Measurements from ENCODE around the gene LAIR1.
"Not testable (repeated sequence)": the region's sequence is repeated elsewhere in the genome, so short reads cannot be mapped to it uniquely, and the experiment has no call there.

GRCh38 chr19:54382041-54382440, 17.3 kb upstream of the LAIR1 start:
- TF ChIP-seq CTCF, POLR2A (IDR thresholded peaks at IDR 0.05): not testable (repeated sequence)
